Measurements from ENCODE around the gene NACC1.

DNA sequence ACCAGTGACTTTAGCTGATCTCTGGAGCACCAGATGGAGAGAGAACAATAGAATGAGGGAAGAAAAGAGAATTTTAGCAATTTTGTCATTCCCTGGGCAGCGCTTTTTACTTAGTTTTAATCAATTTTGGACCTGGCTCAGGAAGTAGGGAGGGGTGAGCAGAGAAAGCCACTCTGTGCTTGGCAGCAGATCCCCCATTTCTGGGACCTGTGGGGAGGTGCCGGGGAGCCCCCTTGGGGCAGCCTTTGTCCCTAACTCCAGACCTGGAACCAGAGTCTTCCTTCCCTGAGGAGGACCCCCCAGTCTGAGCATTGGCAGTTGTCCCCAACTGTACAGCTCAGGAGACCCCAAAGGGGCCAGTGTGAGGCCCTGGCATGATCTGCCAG is 25.9 kb upstream of the NACC1 start:
- TF ChIP-seq CTCF (IDR thresholded peaks at IDR 0.05) (no peak), HEYL (CRISPR knock-in tag; IDR thresholded peaks at IDR 0.05) (no peak), CEBPB (IDR thresholded peaks at IDR 0.05) (no peak), CHD4 (IDR thresholded peaks at IDR 0.05; ENCODE audit: borderline replicate concordance) (no peak), POLR2AphosphoS2 (conservative IDR thresholded peaks at IDR 0.05; ENCODE audit: low read length) (no peak), NFE2L2 (conservative IDR thresholded peaks at IDR 0.05; ENCODE audit: low read length) (no peak), EP300 (IDR thresholded peaks at IDR 0.05) (no peak)
- TF ChIP-seq, protein P1, sequence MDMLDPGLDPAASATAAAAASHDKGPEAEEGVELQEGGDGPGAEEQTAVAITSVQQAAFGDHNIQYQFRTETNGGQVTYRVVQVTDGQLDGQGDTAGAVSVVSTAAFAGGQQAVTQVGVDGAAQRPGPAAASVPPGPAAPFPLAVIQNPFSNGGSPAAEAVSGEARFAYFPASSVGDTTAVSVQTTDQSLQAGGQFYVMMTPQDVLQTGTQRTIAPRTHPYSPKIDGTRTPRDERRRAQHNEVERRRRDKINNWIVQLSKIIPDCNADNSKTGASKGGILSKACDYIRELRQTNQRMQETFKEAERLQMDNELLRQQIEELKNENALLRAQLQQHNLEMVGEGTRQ (IDR thresholded peaks at IDR 0.05) = no peak
